Cortex of kidney (tissue), 1 donor: ENCODE results near the gene PTPDC1.

ENCODE experiments used
- DNase-seq: peaks from one replicate; lab custom pipeline; 2025; lab: John Stamatoyannopoulos, UW

Gene PTPDC1

GRCh38 chr9:94140791-94141790 lies 56.8 kb downstream of the PTPDC1 start:
- no peak for DNase-seq

- no peak for DNase-seq
Observed at GRCh38 chr9:94142353-94142752, 58.1 kb downstream of the PTPDC1 start.

- DNase-seq: no peak
Observed at GRCh38 chr9:94144394-94144793, 60.1 kb downstream of the PTPDC1 start.

DNA sequence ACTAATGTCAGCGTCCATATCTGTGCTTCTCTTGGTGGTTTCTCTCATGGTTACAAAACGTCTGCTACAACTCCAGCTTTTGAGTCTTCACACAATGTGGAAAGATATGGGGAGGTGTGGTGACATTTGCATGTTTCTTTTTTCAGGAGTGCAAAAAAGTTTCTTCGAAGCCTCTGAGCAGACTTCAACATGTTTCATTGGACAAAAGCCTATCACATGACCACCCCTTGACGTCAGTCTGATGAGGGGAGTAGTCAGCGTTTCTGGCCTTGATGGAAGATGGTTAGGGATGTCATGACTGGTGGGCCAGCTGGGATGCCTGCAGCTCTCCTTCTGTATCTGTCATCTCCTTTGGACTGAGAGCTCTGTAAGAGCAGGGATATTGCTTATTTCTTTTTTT lies 61.4 kb downstream of the PTPDC1 start:
- DNase-seq: no peak

GRCh38 chr9:94147776-94148175 lies 63.5 kb downstream of the PTPDC1 start:
- no peak for DNase-seq

DNA sequence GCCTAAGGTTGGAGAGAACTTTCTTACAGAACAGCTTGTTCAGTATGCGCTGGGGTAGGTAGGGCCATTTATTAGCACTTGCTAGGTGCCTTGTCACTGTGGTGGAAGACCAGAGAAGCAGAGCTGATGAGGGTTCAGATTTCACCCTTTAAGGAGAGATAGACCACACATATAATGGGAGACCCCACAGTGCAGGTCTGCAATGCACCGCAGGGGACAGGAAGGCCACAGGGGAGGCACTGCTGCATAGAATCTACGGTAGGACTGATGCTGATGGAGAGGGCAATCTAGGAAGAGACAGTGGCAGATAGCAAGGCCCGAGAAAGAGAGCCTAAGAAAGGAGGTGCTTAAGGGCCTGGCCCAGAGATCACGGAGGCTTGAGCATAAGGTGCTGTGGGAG lies 64.2 kb downstream of the PTPDC1 start:
- DNase-seq: no peak

DNA sequence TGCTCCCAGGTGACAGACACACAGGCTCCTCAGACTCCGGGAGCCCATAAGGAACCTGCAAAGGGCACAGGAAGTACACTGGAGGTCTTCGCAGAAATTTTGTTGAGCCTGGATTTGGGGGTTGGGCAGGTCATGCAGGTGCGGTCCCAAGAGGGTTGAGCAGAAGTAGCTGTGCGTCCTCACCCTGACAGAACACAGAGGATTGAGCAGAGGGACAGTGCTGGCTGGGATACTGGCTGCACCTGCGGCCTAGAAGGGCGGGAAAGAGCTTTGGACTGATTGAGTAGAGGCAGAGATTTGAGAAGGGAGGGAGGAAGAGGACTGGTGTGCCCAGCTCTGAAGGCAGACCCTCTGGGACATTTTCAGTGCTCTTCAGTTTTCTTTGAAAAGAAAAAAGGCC lies 65.4 kb downstream of the PTPDC1 start:
- DNase-seq: no peak

- DNase-seq: no peak
Observed at GRCh38 chr9:94150279-94150828, 66.1 kb downstream of the PTPDC1 start.

DNA sequence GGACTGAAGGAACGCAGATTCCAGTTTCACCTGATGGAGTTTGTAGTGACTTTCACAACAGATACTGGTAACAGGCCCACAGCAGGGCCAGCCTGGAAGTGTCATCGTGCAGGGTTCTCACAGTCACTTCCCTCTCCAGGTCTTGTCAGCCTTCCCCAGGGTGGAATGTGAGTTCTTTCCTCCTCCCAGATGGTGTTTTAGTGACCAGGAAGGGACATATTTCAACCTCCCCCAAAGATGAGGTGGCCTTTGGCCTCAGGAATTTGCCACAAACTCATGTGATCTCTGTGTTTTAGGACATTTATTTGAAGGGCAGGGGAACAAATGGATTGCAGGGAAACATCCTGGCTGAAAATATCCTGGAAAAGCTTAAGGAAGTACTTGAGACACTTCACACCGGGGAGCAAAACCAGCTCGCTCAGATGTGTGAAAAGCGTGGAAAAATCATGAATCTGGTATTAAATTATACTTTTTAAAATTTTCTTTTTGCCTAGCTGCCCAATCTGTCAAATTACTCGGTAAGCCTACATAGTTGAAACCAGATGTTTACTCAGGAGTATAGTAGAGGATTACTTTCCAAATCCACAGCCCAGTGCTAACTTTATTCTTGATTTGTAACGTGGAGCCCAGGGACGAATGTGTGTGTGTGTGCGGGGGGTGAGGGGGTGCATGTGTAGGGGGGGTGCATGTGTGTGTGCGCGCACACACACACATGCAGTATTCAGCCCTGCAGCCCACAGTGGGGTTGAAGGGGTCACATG lies 66.8 kb downstream of the PTPDC1 start:
- no peak for DNase-seq

- no peak for DNase-seq
Observed at GRCh38 chr9:94153905-94154304, 69.6 kb downstream of the PTPDC1 start.

DNA sequence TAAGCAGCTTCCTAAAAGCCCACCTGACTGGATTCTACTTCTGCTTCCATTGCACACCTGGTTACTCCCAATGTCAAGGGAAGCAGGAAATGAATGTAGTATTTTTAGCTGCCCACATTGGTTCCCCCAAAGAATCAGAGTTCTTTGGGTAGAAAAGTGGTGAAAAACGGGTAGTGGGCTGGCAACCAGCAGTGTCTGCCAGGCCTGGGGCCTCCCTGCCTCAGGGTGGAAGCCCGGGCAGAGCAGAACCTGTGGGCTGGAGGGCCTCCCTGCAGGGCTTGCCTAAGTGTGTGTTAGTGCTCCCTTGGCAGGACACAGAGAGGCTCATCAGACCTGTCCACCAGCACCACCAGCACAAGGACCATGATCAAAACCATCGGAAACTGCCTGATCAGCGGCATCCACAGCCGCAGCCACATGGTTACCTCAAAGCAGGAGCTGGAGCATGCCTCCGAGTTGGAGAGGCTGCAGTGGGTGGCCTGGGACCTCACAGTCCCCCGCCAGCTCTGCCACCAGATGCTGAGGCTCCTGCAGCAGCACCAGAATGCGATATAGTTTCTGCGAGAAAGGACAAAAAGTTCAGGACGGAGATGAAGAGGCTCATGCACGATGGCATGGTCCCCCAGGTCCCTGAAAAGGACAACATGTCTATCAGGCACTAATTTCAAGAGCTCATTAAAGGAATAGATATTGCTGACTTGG lies 72.2 kb downstream of the PTPDC1 start:
- DNase-seq: no peak

DNA sequence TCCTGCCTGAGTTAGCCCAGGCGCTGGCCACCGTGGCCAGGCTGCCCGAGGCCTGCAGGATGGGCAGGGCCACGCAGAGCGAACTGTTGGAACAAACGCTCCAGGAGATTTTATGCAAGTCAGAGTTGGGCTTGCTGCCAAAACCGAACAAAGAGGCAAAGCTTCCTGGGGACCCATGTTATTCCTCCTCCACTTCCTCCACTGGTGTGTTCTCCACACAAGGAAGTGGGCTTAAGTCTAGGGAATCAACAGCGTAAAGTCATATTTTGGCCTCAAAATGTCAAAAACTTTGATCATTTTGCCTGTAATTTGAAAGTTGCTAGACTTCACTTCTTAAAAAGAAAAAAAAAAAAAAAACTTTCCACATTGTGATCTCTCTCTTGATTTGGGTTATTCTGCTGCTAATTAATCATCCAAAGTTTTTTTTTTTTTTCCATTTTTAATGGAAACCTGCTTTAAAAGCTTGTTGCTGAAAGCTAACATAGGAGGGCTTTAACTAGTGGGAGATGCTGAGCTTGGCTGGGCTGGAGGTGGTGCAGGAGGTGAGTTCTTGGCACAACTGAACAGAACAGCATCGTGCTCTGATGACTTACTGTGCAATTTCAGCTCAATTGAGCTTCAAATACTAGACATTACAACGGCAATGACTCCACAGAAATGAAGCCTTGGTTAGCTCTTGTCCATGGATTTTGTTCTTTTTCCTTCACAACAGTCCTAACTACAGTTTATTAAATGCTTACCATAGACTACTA lies 73.0 kb downstream of the PTPDC1 start:
- DNase-seq: no peak
